Measurements from ENCODE around the gene ZC3H18.

- TF ChIP-seq CTCF (IDR thresholded peaks at IDR 0.05; ENCODE audit: low read depth, low read length, poor library complexity, severe bottlenecking): no peak
- TF ChIP-seq EZH2phosphoT487 (IDR thresholded peaks at IDR 0.05; ENCODE audit: borderline replicate concordance, low read length): no peak
These were observed 30.9 kb upstream of the ZC3H18 start for GRCh38 chr16:88539261-88539651.
